ENCODE data around the gene R3HDM2. TPM values are rescaled to one million over a fixed set of nuclear protein-coding genes. Genes with fewer than 3 reads are reported as not detected.
A peak's percentile ranks its signal among the peaks of the same experiment; 100 is the strongest.

Gene R3HDM2
- total RNA-seq, 2 experiments from 2014 or later = 42.2 to 51.4 TPM

DNA sequence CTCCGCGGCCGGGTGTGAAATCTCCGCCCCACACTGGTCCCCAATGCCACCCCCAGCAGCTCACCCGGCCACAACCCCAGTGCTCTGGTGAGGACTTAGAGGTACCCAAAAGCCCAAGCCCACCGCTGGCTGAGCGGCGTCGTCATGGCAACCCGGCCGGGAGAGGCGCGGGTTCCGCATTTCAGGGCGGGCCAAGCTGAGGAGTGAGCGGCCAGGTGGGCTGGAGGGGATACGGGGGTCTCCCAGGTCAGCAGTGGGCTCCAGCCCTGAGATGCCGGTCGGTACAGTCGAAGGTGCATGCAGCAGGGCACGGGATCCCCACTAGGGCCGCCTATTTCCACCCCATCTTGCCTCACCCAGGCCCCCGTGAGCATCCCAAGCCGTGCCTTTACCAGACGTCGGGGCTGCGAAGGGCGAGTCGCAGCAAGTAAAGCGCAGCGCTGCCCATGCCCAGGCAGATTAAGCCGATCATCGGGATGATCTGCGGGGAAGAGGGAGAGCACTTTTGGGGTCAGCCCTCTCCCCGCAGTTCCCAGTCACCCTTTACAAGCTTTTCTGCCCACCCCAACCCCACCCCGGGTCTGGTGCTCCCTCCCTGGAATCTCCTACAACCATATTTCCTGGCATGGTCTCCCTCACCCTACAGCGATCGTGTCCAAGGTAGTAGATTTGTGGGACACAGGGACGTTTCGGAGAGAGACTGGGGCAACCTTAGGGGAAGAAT lies 194.5 kb downstream of the R3HDM2 start:
- ChIA-PET CTCF (interaction anchor here (9.5 to 15.0 kb wide), 2 partner anchors 9 to 21 kb away, joined by 447 read pairs; partner anchors contain the start of genes NXPH4 and SHMT2), POLR2A (no interaction called here)
- no peak overlapping the region for H3K4me3 Mint-ChIP-seq
- H3K9me3 Mint-ChIP-seq = no peaks in the 10 kb centered on the region
- intact Hi-C loops (cut with micrococcal nuclease) = loop anchor here (5.0 kb wide), 1 partner anchor 286 kb away; the partner anchor contains the start of genes DDIT3 and MBD6
- no peak overlapping the region for H3K27ac Mint-ChIP-seq
- no peak for DNase-seq
- peaks cover 38% of the 10 kb centered on the region for H3K36me3 Mint-ChIP-seq
- H3K27me3 Mint-ChIP-seq = peaks cover 26% of the 10 kb centered on the region
- H3K4me1 Mint-ChIP-seq (ENCODE audit: low read depth) = peaks cover 57% of the 10 kb centered on the region

- peaks cover 57% of the 10 kb centered on the region for H3K4me1 Mint-ChIP-seq (ENCODE audit: low read depth)
- H3K27ac Mint-ChIP-seq = no peak overlapping the region
- CTCF ChIA-PET = interaction anchor here (15.0 kb wide), 1 partner anchor 20 kb away, joined by 447 read pairs; the partner anchor contains the start of gene NXPH4
- peaks cover 23% of the 10 kb centered on the region for H3K27me3 Mint-ChIP-seq
- no peak overlapping the region for H3K4me3 Mint-ChIP-seq
- peaks cover 43% of the 10 kb centered on the region for H3K36me3 Mint-ChIP-seq
- POLR2A ChIA-PET = no interaction called here
- no peak for DNase-seq
- intact Hi-C loops (cut with micrococcal nuclease) = loop anchor here (5.0 kb wide), 1 partner anchor 287 kb away; the partner anchor contains the start of genes DDIT3 and MBD6
- H3K9me3 Mint-ChIP-seq = no peaks in the 10 kb centered on the region
Measured at GRCh38 chr12:57235728-57236131, 195.1 kb downstream of the R3HDM2 start.

DNA sequence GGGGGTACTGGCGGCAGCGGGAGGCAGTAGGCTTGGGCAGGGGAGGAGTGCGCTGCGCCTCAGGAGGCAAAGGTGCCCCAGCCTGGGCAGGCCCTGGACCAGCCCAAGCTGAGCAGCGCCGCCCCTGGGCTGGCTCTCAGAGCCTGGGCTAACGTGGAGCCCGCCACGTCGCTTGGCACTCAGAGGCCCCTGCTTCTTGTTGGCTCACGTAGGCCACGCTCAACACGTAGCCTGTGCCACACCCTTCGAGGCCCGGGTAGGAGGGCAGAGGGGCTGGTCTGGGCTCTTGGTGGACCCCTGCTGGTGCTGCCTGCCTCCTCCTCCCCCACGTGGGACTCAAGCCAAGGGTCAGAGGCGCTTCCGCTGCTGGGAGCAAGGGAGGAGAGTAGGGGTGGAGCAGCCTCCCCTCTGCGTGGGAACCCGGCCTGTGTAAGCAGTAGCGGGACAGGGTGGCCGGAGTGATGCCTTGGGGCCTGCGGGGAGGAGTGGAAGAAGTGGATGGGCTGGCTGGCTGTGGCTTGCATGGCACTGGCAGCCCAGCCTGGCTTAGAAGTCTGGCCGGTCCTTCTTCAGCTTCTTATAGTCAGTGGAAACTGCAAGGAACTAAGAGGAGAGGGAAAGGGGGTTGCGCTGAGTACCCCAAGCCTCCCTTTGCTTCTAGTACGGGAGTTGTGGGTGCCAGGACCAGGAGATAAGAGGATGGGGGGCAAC lies 195.7 kb downstream of the R3HDM2 start:
- Mint-ChIP-seq H3K36me3 (peaks cover 49% of the 10 kb centered on the region), H3K4me3 (no peak overlapping the region), H3K27ac (no peak overlapping the region), H3K4me1 (ENCODE audit: low read depth) (peaks cover 57% of the 10 kb centered on the region), H3K27me3 (peaks cover 18% of the 10 kb centered on the region), H3K9me3 (no peaks in the 10 kb centered on the region)
- no peak for DNase-seq
- intact Hi-C loops (cut with micrococcal nuclease) = loop anchor here (5.0 kb wide), 1 partner anchor 287 kb away; the partner anchor contains the start of genes DDIT3 and MBD6
- ChIA-PET POLR2A (no interaction called here), CTCF (interaction anchor here (15.0 kb wide), 1 partner anchor 20 kb away, joined by 447 read pairs; the partner anchor contains the start of gene NXPH4)

GRCh38 chr12:57234571-57235016 lies 196.2 kb downstream of the R3HDM2 start:
- Mint-ChIP-seq H3K9me3 (no peaks in the 10 kb centered on the region), H3K4me1 (ENCODE audit: low read depth) (peaks cover 58% of the 10 kb centered on the region), H3K36me3 (peaks cover 54% of the 10 kb centered on the region), H3K27me3 (peaks cover 18% of the 10 kb centered on the region), H3K4me3 (no peak overlapping the region), H3K27ac (peak overlapping the region; percentile 3)
- intact Hi-C loops (cut with micrococcal nuclease) = loop anchor here (5.0 kb wide), 1 partner anchor 288 kb away; the partner anchor contains the start of genes DDIT3 and MBD6
- ChIA-PET POLR2A (no interaction called here), CTCF (interaction anchor here (1.6 to 1.7 kb wide), 2 partner anchors 10 to 20 kb away, joined by 5 to 6 read pairs; no protein-coding TSS in a partner anchor)
- DNase-seq = no peak

GRCh38 chr12:57234233-57234570 lies 196.6 kb downstream of the R3HDM2 start:
- Mint-ChIP-seq H3K27ac (peak overlapping the region; percentile 3), H3K4me3 (no peak overlapping the region), H3K9me3 (no peaks in the 10 kb centered on the region), H3K36me3 (peaks cover 56% of the 10 kb centered on the region), H3K27me3 (peaks cover 18% of the 10 kb centered on the region), H3K4me1 (ENCODE audit: low read depth) (peaks cover 61% of the 10 kb centered on the region)
- POLR2A ChIA-PET = interaction anchor here (0.5 to 1.1 kb wide), 2 partner anchors 9 to 18 kb away, joined by 3 read pairs; no protein-coding TSS in a partner anchor
- no peak for DNase-seq
- CTCF ChIA-PET = interaction anchor here (1.6 to 13.3 kb wide), 3 partner anchors 7 to 20 kb away, joined by 5 to 447 read pairs (median 6); a partner anchor contains a TSS
- intact Hi-C loops (cut with micrococcal nuclease) = no loop called here

DNA sequence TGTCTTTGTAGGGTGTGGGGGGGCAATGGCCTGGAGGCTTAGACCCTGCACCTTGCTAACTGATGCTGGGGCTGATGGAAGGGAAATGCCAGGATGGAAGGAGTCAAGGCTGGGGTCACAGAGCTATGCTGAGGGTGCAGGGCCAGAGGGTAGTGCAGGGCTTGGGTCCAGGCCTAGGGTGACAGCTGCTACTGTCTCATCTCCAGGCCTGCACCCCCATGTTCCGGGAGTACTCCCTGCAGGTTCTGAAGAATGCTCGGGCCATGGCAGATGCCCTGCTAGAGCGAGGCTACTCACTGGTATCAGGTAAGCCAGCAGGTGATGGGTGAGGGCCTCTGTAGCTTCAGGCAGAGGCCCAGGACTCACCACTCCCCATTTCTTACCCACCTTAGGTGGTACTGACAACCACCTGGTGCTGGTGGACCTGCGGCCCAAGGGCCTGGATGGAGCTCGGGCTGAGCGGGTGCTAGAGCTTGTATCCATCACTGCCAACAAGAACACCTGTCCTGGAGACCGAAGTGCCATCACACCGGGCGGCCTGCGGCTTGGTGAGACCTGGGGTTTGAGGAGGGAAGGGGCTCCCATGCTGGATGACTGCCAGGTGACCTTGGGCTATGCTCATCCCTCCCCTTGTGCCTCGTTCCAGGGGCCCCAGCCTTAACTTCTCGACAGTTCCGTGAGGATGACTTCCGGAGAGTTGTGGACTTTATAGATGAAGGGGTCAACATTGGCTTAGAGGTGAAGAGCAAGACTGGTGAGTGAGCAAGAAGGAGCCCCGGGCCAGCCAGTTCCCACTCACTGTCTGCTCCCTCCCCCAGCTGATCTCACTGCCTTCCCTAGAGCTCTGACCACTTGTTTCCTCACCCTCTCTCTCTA lies 197.2 kb downstream of the R3HDM2 start:
- Mint-ChIP-seq H3K27me3 (peaks cover 14% of the 10 kb centered on the region), H3K27ac (no peak overlapping the region), H3K4me3 (no peak overlapping the region), H3K36me3 (peaks cover 56% of the 10 kb centered on the region), H3K4me1 (ENCODE audit: low read depth) (peaks cover 63% of the 10 kb centered on the region), H3K9me3 (no peaks in the 10 kb centered on the region)
- CTCF ChIA-PET = interaction anchor here (1.6 to 13.3 kb wide), 3 partner anchors 7 to 19 kb away, joined by 5 to 447 read pairs (median 6); a partner anchor contains a TSS
- intact Hi-C loops (cut with micrococcal nuclease) = no loop called here
- POLR2A ChIA-PET = interaction anchor here (0.5 to 1.1 kb wide), 4 partner anchors 9 to 38 kb away, joined by 3 to 4 read pairs (median 3); no protein-coding TSS in a partner anchor
- DNase-seq = no peak

- intact Hi-C loops (cut with micrococcal nuclease) = no loop called here
- Mint-ChIP-seq H3K36me3 (peaks cover 56% of the 10 kb centered on the region), H3K27me3 (peaks cover 9% of the 10 kb centered on the region), H3K4me3 (peak overlapping the region; percentile 23), H3K4me1 (ENCODE audit: low read depth) (peaks cover 55% of the 10 kb centered on the region), H3K27ac (no peak overlapping the region), H3K9me3 (no peaks in the 10 kb centered on the region)
- POLR2A ChIA-PET = interaction anchor here (3.5 kb wide), 1 partner anchor 7 kb away, joined by 38 read pairs; no protein-coding TSS in a partner anchor
- no peak for DNase-seq
- CTCF ChIA-PET = interaction anchor here (11.5 to 13.3 kb wide), 2 partner anchors 8 to 18 kb away, joined by 175 to 447 read pairs; partner anchors contain the start of gene NXPH4
Measured at GRCh38 chr12:57232156-57232756, 198.6 kb downstream of the R3HDM2 start.

- Mint-ChIP-seq H3K27me3 (peaks cover 9% of the 10 kb centered on the region), H3K27ac (peak overlapping the region; percentile 94), H3K36me3 (peaks cover 56% of the 10 kb centered on the region), H3K4me3 (peak overlapping the region; percentile 98), H3K9me3 (no peaks in the 10 kb centered on the region), H3K4me1 (ENCODE audit: low read depth) (peaks cover 53% of the 10 kb centered on the region)
- CTCF ChIA-PET = interaction anchor here (1.2 to 13.3 kb wide), 3 partner anchors 9 to 17 kb away, joined by 3 to 447 read pairs (median 175); partner anchors contain the start of gene NXPH4
- no peak for DNase-seq
- POLR2A ChIA-PET = interaction anchor here (2.5 to 3.5 kb wide), 2 partner anchors 8 to 120 kb away, joined by 12 to 38 read pairs; partner anchors contain the start of gene STAT6
- intact Hi-C loops (cut with micrococcal nuclease) = no loop called here
Measured at GRCh38 chr12:57231276-57232021, 199.4 kb downstream of the R3HDM2 start.

- peaks cover 58% of the 10 kb centered on the region for H3K36me3 Mint-ChIP-seq
- ChIA-PET CTCF (interaction anchor here (1.2 to 13.3 kb wide), 7 partner anchors 10 to 229 kb away, joined by 3 to 447 read pairs (median 7); partner anchors contain the start of genes GLI1 and NXPH4), POLR2A (interaction anchor here (1.0 to 3.5 kb wide), 6 partner anchors 9 to 547 kb away, joined by 3 to 38 read pairs (median 8); partner anchors contain the start of genes ARHGAP9 and STAT6)
- DNase-seq = no peak
- H3K27me3 Mint-ChIP-seq = peaks cover 16% of the 10 kb centered on the region
- no peaks in the 10 kb centered on the region for H3K9me3 Mint-ChIP-seq
- intact Hi-C loops (cut with micrococcal nuclease) = no loop called here
- peaks cover 54% of the 10 kb centered on the region for H3K4me1 Mint-ChIP-seq (ENCODE audit: low read depth)
- H3K27ac Mint-ChIP-seq = peak overlapping the region; percentile 94
- peak overlapping the region; percentile 98 for H3K4me3 Mint-ChIP-seq
Measured at GRCh38 chr12:57230381-57231155, 200.3 kb downstream of the R3HDM2 start.
